ENCODE data around the gene GAGE12E.
"Not testable (repeated sequence)": the region's sequence is repeated elsewhere in the genome, so short reads cannot be mapped to it uniquely, and the experiment has no call there.

Gene GAGE12E, protein sequence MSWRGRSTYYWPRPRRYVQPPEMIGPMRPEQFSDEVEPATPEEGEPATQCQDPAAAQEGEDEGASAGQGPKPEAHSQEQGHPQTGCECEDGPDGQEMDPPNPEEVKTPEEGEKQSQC

DNA sequence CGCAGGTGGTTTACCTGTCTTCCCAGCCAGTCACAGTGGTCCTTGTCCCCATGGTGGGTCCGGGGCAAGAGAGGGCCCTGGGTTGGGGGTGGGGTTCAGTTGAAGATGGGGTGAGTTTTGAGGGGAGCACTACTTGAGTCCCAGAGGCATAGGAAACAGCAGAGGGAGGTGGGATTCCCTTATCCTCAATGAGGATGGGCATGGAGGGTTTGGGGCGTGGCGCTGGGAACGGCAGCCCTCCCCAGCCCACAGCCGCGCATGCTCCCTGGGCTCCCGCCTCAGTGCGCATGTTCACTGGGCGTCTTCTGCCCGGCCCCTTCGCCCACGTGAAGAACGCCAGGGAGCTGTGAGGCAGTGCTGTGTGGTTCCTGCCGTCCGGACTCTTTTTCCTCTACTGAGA lies at the start of gene GAGE12E:
Gene GAGE12E (plus strand): TSS at position 301 of the 400 bp plus-strand sequence. CDS start 1,155 bp downstream, outside the sequence.
- not testable (repeated sequence) for DNase-seq

DNA sequence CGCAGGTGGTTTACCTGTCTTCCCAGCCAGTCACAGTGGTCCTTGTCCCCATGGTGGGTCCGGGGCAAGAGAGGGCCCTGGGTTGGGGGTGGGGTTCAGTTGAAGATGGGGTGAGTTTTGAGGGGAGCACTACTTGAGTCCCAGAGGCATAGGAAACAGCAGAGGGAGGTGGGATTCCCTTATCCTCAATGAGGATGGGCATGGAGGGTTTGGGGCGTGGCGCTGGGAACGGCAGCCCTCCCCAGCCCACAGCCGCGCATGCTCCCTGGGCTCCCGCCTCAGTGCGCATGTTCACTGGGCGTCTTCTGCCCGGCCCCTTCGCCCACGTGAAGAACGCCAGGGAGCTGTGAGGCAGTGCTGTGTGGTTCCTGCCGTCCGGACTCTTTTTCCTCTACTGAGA lies 19.2 kb upstream of the GAGE12E start, which contains the start of gene GAGE12C:
Gene GAGE12C (plus strand): TSS at position 301 of the 400 bp plus-strand sequence. CDS start 1,155 bp downstream, outside the sequence.
- DNase-seq = not testable (repeated sequence)

DNA sequence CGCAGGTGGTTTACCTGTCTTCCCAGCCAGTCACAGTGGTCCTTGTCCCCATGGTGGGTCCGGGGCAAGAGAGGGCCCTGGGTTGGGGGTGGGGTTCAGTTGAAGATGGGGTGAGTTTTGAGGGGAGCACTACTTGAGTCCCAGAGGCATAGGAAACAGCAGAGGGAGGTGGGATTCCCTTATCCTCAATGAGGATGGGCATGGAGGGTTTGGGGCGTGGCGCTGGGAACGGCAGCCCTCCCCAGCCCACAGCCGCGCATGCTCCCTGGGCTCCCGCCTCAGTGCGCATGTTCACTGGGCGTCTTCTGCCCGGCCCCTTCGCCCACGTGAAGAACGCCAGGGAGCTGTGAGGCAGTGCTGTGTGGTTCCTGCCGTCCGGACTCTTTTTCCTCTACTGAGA lies 9.7 kb upstream of the GAGE12E start, which contains the start of gene GAGE12D:
Gene GAGE12D (plus strand): TSS at position 301 of the 400 bp plus-strand sequence. CDS start 1,155 bp downstream, outside the sequence.
- not testable (repeated sequence) for DNase-seq

DNA sequence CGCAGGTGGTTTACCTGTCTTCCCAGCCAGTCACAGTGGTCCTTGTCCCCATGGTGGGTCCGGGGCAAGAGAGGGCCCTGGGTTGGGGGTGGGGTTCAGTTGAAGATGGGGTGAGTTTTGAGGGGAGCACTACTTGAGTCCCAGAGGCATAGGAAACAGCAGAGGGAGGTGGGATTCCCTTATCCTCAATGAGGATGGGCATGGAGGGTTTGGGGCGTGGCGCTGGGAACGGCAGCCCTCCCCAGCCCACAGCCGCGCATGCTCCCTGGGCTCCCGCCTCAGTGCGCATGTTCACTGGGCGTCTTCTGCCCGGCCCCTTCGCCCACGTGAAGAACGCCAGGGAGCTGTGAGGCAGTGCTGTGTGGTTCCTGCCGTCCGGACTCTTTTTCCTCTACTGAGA lies 9.5 kb downstream of the GAGE12E start, which contains the start of gene GAGE12F:
Gene GAGE12F (plus strand): TSS at position 301 of the 400 bp plus-strand sequence. CDS start 1,155 bp downstream, outside the sequence.
- not testable (repeated sequence) for DNase-seq

DNA sequence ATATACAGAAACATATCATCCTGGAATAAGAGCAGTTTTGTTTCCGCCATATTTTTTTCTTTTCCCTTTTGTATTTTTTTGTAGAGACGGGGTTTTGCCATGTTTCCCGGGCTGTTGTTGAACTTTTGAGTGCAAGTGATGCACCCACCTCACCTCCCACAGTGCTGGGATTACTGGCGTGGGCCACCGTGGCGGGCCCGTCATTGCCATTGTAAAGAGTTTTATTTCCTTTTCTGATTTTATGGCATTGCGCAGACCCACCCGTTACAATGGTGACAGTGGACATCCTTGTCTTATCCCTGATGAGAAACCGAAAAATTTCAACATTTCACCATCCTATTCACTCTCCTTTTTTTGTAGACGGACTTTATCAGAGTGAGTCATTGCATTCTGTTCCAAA lies 17.6 kb downstream of the GAGE12E start:
- not testable (repeated sequence) for DNase-seq

DNA sequence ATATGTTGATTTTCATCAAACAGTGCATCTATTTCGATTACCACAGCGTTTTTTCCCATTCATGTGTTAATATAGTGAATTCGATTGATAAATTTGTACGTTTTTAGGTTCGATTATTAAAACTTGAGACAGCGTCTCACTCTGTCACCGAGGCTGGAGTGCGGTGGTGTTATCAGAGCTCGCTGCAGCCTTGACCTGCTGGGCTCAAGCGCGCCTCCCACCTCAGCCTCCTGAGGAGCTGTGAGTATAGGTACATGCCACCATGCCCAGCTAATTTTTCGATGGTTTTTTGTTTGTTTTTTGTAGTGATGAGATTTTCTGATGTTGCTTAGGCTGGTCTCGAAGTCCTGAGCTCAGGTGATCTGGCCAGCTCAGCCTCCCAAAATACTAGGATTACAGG lies 18.1 kb downstream of the GAGE12E start:
- not testable (repeated sequence) for DNase-seq

DNA sequence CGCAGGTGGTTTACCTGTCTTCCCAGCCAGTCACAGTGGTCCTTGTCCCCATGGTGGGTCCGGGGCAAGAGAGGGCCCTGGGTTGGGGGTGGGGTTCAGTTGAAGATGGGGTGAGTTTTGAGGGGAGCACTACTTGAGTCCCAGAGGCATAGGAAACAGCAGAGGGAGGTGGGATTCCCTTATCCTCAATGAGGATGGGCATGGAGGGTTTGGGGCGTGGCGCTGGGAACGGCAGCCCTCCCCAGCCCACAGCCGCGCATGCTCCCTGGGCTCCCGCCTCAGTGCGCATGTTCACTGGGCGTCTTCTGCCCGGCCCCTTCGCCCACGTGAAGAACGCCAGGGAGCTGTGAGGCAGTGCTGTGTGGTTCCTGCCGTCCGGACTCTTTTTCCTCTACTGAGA lies 19.0 kb downstream of the GAGE12E start, which contains the start of gene GAGE12G:
Gene GAGE12G (plus strand): TSS at position 301 of the 400 bp plus-strand sequence. CDS start 1,155 bp downstream, outside the sequence.
- not testable (repeated sequence) for DNase-seq

DNA sequence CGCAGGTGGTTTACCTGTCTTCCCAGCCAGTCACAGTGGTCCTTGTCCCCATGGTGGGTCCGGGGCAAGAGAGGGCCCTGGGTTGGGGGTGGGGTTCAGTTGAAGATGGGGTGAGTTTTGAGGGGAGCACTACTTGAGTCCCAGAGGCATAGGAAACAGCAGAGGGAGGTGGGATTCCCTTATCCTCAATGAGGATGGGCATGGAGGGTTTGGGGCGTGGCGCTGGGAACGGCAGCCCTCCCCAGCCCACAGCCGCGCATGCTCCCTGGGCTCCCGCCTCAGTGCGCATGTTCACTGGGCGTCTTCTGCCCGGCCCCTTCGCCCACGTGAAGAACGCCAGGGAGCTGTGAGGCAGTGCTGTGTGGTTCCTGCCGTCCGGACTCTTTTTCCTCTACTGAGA lies 28.6 kb downstream of the GAGE12E start, which contains the start of gene GAGE12H:
Gene GAGE12H (plus strand): TSS at position 301 of the 400 bp plus-strand sequence. CDS start 1,155 bp downstream, outside the sequence.
- DNase-seq = not testable (repeated sequence)

DNA sequence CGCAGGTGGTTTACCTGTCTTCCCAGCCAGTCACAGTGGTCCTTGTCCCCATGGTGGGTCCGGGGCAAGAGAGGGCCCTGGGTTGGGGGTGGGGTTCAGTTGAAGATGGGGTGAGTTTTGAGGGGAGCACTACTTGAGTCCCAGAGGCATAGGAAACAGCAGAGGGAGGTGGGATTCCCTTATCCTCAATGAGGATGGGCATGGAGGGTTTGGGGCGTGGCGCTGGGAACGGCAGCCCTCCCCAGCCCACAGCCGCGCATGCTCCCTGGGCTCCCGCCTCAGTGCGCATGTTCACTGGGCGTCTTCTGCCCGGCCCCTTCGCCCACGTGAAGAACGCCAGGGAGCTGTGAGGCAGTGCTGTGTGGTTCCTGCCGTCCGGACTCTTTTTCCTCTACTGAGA lies 38.1 kb downstream of the GAGE12E start, which contains the start of gene GAGE2A:
Gene GAGE2A (plus strand): TSS at position 301 of the 400 bp plus-strand sequence. CDS start 1,155 bp downstream, outside the sequence.
- DNase-seq = not testable (repeated sequence)

DNA sequence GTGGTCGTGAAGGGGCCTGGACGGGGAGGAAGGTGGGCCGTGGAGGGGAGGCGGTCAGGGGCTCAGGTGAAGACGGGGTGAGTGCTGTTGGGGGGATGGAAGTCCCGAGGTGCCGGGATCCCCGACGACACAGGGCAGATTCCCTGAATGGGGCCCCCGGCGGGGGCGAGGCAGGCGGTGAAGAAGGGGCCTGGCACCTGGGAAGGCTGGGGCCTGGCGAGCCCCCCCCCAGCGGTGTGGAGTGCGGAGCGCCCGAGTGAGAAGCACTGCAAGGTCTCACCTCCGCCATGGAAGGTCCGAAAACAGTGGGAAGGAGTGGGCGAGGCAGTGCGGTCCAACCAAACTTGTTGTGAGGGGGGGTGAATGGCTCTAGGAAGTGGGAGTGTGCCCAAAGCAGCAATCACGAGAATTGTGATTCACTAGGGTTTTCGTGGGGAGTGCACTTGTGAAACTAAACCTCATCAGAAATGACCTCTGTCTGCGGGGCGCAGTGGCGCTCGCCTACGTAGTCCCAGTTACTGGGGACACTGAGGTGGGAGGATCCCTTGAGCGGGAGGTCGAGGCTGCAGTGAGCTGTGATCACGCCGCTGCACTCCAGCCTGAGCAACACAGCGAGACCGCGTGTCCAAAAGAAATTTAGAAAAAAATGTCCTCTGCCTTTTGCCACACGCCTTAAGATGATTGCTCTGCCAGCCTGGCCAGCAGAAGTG lies 38.8 kb downstream of the GAGE12E start:
- not testable (repeated sequence) for DNase-seq

DNA sequence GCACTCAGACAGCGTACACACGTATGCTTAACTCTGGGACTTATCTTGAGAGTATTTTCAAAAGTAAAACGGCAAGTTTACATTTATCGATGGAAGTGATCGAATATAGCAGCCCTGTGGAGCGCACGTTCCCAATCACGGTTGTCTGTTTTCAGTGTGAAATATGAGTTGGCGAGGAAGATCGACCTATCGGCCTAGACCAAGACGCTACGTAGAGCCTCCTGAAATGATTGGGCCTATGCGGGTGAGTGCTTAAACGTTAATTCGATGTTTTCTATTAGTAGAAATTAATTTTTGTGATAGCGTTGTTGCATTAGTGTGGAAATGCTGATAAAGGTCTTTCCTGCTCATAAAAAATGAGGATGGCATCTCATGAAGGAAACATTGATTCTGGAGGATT lies 39.4 kb downstream of the GAGE12E start:
- DNase-seq = not testable (repeated sequence)

DNA sequence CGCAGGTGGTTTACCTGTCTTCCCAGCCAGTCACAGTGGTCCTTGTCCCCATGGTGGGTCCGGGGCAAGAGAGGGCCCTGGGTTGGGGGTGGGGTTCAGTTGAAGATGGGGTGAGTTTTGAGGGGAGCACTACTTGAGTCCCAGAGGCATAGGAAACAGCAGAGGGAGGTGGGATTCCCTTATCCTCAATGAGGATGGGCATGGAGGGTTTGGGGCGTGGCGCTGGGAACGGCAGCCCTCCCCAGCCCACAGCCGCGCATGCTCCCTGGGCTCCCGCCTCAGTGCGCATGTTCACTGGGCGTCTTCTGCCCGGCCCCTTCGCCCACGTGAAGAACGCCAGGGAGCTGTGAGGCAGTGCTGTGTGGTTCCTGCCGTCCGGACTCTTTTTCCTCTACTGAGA lies 47.6 kb downstream of the GAGE12E start, which contains the start of gene GAGE1:
Gene GAGE1 (plus strand): TSS at position 301 of the 400 bp plus-strand sequence. CDS start 1,155 bp downstream, outside the sequence.
- DNase-seq = not testable (repeated sequence)
